ENCODE measurements around the gene LRGUK. TPM values are rescaled to one million over a fixed set of nuclear protein-coding genes. Genes with fewer than 3 reads are reported as not detected.

Gene LRGUK
- total RNA-seq, 1 experiment from 2014 or later = 1.5 TPM

DNA sequence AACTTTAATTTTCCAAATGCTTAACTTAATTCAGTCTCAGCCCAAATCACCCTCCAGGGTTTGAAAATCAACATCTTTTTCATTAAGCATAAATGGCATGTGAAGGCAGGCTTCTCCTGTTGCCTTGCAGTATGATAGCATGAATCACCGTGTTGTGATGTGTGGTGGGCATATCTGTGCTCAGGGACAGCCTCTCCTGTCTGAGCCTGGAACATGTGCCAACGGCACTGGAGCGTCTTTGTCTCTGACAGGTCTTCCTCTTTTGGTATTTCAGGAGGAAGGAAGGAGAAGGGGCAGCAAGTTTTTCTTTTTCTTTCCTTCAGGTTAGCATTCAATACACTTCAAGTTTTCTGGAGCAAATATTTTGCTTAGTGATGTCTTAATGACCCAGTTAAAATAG is 57.6 kb downstream of the LRGUK start:
- no peak overlapping the region for H2AFZ ChIP-seq (ENCODE audit: low read length)
- H3K23ac ChIP-seq (ENCODE audit: insufficient read length, low read depth, low read length) = no peak overlapping the region
- no peak overlapping the region for H3K27ac Mint-ChIP-seq
- H3K4me1 ChIP-seq (ENCODE audit: insufficient read depth, low read length) = peaks cover 10% of the 10 kb centered on the region; the same call in 1 of the 2 replicates
- H2AK5ac ChIP-seq (ENCODE audit: insufficient read length, low read length) = no peak overlapping the region
- no CpG with 5 or more reads among the region's 3 CpGs for WGBS (ENCODE audit: extremely low coverage, insufficient read length, low lambda C conversion rate)
- no peaks in the 10 kb centered on the region for H3K9me3 ChIP-seq (ENCODE audit: control insufficient read depth, low read depth, low read length)
- H2BK12ac ChIP-seq (ENCODE audit: insufficient read length, low read depth, low read length) = no peak overlapping the region
- H3K79me1 ChIP-seq (ENCODE audit: insufficient read depth, low read depth, low read length, poor library complexity, severe bottlenecking) = no peaks in the 10 kb centered on the region
- H3K9ac ChIP-seq (ENCODE audit: extremely low read depth, insufficient read length, low read length) = no peak overlapping the region
- H3K79me2 ChIP-seq (ENCODE audit: insufficient read depth, low read length) = no peaks in the 10 kb centered on the region
- no peak overlapping the region for H3K14ac ChIP-seq (ENCODE audit: insufficient read depth, low read length)
- H3K18ac ChIP-seq (ENCODE audit: insufficient read length, low read depth, low read length) = no peak overlapping the region
- no peak overlapping the region for H4K91ac ChIP-seq (ENCODE audit: insufficient read length, low read depth, low read length)
- H2BK120ac ChIP-seq (ENCODE audit: low read depth, low read length, poor library complexity, severe bottlenecking) = no peak overlapping the region
- H2BK5ac ChIP-seq (ENCODE audit: insufficient read length, low read length) = no peak overlapping the region
- H3K27me3 Mint-ChIP-seq (ENCODE audit: low read depth) = no peaks in the 10 kb centered on the region
- no peak overlapping the region for H4K5ac ChIP-seq (ENCODE audit: insufficient read length, low read depth, low read length)
- H3K4me2 ChIP-seq (ENCODE audit: insufficient read depth, insufficient read length, low read length) = no peak overlapping the region
- TF ChIP-seq, protein P1, sequence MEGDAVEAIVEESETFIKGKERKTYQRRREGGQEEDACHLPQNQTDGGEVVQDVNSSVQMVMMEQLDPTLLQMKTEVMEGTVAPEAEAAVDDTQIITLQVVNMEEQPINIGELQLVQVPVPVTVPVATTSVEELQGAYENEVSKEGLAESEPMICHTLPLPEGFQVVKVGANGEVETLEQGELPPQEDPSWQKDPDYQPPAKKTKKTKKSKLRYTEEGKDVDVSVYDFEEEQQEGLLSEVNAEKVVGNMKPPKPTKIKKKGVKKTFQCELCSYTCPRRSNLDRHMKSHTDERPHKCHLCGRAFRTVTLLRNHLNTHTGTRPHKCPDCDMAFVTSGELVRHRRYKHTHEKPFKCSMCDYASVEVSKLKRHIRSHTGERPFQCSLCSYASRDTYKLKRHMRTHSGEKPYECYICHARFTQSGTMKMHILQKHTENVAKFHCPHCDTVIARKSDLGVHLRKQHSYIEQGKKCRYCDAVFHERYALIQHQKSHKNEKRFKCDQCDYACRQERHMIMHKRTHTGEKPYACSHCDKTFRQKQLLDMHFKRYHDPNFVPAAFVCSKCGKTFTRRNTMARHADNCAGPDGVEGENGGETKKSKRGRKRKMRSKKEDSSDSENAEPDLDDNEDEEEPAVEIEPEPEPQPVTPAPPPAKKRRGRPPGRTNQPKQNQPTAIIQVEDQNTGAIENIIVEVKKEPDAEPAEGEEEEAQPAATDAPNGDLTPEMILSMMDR (conservative IDR thresholded peaks at IDR 0.05) = no peak
- no peak overlapping the region for H2BK15ac ChIP-seq (ENCODE audit: low read depth, low read length)
- H3K36me3 Mint-ChIP-seq (ENCODE audit: insufficient read depth in 1 of 3, low read depth in 3 of 3) = no peaks in the 10 kb centered on the region
- H3K27ac ChIP-seq (ENCODE audit: insufficient read length, low read depth, low read length) = no peak overlapping the region
- no peak overlapping the region for H3T11ph ChIP-seq (ENCODE audit: low read length)
- no peaks in the 10 kb centered on the region for H3K9me3 Mint-ChIP-seq
- H3K56ac ChIP-seq (ENCODE audit: insufficient read length, low read depth, low read length) = no peak overlapping the region
- H2BK20ac ChIP-seq (ENCODE audit: low read depth, low read length, poor library complexity, severe bottlenecking) = no peak overlapping the region
- H3K4ac ChIP-seq (ENCODE audit: low read depth, low read length) = no peak overlapping the region
- peaks cover 13 to 15% of the 10 kb centered on the region in 2 experiments for H3K4me1 Mint-ChIP-seq
- no peaks in the 10 kb centered on the region for H3K27me3 ChIP-seq (ENCODE audit: insufficient read depth, low read length)
- no peaks in the 10 kb centered on the region for H4K20me1 ChIP-seq (ENCODE audit: control insufficient read depth, insufficient read depth, insufficient read length)
- peaks cover 3% of the 10 kb centered on the region for H3K23me2 ChIP-seq (ENCODE audit: insufficient read length, low read depth, low read length, poor library complexity, severe bottlenecking)
- no peak overlapping the region for H4K8ac ChIP-seq (replicated peaks; ENCODE audit: insufficient read length, low read depth, low read length)
- no peak for DNase-seq
- no peak overlapping the region for H3K4me3 Mint-ChIP-seq
